KOPT-K1 (cell line): ENCODE measurements around the gene GPR39.

Experiments
- H3K27ac ChIP-seq: fragments of 200-600 bp; sonication (generic); 2 replicates; pipeline ENCODE4 v1.5.1; 2016; ENCODE audit warnings: antibody characterized with exemption, mild to moderate bottlenecking, low read depth, low read length; ENCODE audit not compliant: poor library complexity, severe bottlenecking
- H3K36me3 ChIP-seq: fragments of 200-600 bp; sonication (generic); 2 replicates; pipeline ENCODE4 v1.5.1; 2017; ENCODE audit warnings: antibody characterized with exemption, mild to moderate bottlenecking, low read length, moderate library complexity; ENCODE audit not compliant: insufficient read depth
- H3K9me3 ChIP-seq: fragments of 200-600 bp; sonication (generic); 2 replicates; pipeline ENCODE4 v1.5.1; 2017; ENCODE audit warnings: antibody characterized with exemption, low read length, mild to moderate bottlenecking; ENCODE audit not compliant: insufficient read depth, poor library complexity, severe bottlenecking

GPR39 gene

DNA sequence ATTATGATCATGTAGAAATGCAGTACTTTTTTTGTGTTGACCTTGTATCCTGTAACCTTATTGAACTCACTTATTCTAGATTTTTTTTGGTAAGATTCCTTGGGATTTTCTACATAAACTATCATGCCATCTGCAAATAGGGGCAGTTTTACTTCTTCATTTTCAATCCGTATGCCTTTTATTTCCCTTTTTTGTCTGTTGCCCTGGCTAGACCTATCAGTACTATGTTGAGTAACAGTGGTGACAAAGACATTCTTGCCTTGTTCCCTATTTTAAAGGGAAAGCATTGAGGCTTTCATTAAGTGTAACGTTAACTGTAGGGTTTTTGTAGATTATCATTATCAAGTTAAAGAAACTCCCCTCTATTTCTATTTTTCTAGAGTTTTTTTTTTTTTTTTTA is 161.1 kb downstream of the GPR39 start:
- Histone ChIP-seq H3K36me3 (no peaks in the 10 kb centered on the region), H3K9me3 (no peaks in the 10 kb centered on the region), H3K27ac (no peak overlapping the region)

GRCh38 chr2:132581591-132581990 is 165.0 kb downstream of the GPR39 start:
- no peaks in the 10 kb centered on the region for H3K9me3 ChIP-seq
- no peak overlapping the region for H3K27ac ChIP-seq
- H3K36me3 ChIP-seq = no peaks in the 10 kb centered on the region

- Histone ChIP-seq H3K9me3 (no peaks in the 10 kb centered on the region), H3K27ac (no peak overlapping the region), H3K36me3 (no peaks in the 10 kb centered on the region)
Observed at GRCh38 chr2:132581991-132582738, 165.6 kb downstream of the GPR39 start.

DNA sequence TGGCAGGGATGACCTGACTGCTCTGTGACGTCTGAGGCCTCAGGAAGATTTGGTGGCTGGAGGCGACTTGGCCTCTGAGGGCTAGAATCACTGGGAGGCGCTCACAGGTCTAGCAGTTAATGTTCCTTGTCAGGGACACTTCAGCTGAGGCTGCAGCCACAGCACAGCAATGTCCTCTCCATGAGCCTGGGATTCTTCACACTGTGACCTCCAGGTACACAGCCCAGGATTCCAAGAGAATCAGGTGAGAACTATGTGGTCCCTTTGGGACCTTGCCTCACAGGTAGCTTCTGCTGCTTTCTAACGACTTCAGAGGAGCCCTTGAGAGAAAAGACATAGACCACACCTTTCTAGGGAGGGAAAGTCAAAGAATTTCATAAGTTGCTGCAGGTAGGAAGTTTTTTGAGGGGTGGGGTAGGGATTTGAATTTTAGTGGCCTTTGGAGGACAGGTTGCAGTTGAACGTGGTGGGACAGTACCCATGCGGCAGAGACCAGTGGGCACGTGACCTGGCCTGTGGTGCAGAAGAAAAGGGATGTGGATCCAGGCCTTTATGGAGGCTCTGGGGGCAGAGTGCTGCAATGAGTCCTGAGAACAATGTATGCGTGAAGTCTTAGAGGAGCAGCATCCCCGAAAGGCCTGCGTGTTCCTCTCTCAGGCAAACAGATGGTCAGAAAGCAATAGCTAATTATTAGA is 167.2 kb downstream of the GPR39 start:
- H3K9me3 ChIP-seq = no peaks in the 10 kb centered on the region
- no peaks in the 10 kb centered on the region for H3K36me3 ChIP-seq
- H3K27ac ChIP-seq = no peak overlapping the region

- Histone ChIP-seq H3K36me3 (no peaks in the 10 kb centered on the region), H3K9me3 (no peaks in the 10 kb centered on the region), H3K27ac (no peak overlapping the region)
Observed at GRCh38 chr2:132584976-132585817, 168.6 kb downstream of the GPR39 start.

DNA sequence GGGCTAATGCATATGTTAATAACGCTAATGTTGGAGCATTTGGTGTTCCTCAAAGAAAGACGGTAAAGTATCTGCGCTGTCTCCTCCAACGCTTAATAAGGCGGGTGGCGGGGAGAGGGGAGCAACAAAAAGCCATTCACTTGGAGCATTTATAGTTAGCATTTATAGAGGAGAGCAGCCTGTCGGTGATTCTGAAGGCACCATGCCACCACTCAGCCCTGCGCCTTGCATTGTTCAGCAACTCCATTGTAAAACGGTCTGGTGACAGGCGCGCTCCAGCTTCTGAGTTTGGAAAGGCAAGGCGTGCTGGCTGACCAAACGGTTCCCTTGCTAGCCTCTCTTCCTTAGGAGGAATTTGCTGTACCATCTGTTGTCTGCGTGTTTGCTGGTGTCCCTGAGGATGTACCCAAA is 169.5 kb downstream of the GPR39 start:
- Histone ChIP-seq H3K36me3 (no peaks in the 10 kb centered on the region), H3K9me3 (no peaks in the 10 kb centered on the region), H3K27ac (no peak overlapping the region)

DNA sequence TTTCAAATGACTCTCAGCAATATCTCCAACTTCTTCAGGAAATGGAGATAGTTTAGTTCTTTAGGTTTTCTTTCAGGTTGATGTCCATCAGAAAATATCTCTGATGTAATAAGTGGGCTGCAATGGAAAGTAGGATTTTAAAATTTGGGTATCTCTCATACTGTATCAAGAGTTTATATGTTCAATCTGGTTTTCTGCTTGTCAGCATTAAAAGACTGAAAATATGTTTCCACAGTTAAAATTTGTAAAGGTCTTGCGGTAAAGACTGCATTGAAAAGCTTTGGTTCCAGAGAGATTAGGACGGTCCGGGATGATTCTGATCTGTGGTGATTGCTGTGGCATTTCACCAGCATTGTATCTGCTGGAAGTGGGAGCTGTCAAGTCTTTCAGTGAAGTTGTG is 170.2 kb downstream of the GPR39 start:
- no peaks in the 10 kb centered on the region for H3K9me3 ChIP-seq

GRCh38 chr2:132588576-132588975 is 172.0 kb downstream of the GPR39 start:
- H3K9me3 ChIP-seq = no peaks in the 10 kb centered on the region
- no peaks in the 10 kb centered on the region for H3K36me3 ChIP-seq
- H3K27ac ChIP-seq = no peak overlapping the region

More for the DNA sequence above, 170.2 kb downstream of the GPR39 start:
- H3K27ac ChIP-seq = no peak overlapping the region
- H3K36me3 ChIP-seq = no peaks in the 10 kb centered on the region

DNA sequence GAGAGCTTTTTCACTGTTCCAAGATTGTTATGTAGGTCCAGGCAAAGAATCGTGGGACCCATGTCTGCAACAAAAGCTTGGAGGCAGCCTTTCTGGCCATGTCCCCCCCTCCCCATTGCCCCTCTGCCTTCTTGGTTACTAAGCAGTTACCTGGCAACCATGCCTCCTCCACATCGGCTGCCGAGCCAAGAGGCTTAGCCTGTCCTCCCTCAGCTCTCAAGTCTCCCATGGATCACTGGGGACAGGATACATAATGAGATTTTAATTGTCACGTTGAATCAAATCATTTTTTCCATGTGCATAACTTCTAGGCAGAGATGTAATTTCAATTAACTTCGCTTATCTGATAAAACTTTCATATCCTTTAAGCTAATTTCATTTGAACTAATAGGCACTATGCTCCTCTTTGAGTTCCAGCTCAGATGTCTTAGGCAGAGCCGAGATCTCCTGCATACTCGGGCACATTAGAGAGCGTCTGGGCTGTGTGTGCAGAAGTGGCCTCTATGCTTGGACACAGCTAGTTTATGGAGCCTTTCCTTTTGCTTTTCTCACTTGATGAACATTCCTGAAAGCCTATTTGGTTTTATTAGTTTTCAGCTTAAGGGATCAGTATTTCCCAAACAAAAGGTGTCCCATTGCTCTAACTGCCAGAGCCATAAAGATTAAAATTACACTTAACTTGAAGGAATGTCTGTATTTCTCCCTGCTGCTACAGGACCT is 172.7 kb downstream of the GPR39 start:
- Histone ChIP-seq H3K36me3 (no peaks in the 10 kb centered on the region), H3K27ac (no peak overlapping the region), H3K9me3 (no peaks in the 10 kb centered on the region)

GRCh38 chr2:132589966-132590365 is 173.4 kb downstream of the GPR39 start:
- Histone ChIP-seq H3K36me3 (no peaks in the 10 kb centered on the region), H3K9me3 (no peaks in the 10 kb centered on the region), H3K27ac (no peak overlapping the region)

DNA sequence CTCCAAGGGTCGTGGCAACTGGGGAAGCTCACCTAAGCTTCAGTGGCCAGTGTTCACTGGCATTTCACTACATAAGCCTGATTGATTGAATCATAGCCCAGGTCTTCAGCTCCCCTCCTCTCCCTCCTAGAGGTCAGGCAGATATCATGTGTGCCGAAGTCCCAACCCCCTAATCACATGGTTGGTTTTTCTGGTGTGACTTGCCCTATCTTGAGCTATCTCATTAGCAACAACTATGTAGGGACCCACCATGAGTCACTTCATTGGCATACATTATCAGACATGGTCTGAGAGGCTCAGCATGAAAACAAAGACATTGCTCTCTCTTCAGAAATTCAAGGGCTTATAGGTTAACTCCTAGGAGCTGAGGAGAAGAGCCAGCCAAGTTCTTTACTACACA is 176.6 kb downstream of the GPR39 start:
- Histone ChIP-seq H3K9me3 (no peaks in the 10 kb centered on the region), H3K36me3 (no peaks in the 10 kb centered on the region), H3K27ac (no peak overlapping the region)

GRCh38 chr2:132595186-132595585 is 178.6 kb downstream of the GPR39 start:
- H3K9me3 ChIP-seq = no peaks in the 10 kb centered on the region
- H3K36me3 ChIP-seq = no peaks in the 10 kb centered on the region
- H3K27ac ChIP-seq = no peak overlapping the region

DNA sequence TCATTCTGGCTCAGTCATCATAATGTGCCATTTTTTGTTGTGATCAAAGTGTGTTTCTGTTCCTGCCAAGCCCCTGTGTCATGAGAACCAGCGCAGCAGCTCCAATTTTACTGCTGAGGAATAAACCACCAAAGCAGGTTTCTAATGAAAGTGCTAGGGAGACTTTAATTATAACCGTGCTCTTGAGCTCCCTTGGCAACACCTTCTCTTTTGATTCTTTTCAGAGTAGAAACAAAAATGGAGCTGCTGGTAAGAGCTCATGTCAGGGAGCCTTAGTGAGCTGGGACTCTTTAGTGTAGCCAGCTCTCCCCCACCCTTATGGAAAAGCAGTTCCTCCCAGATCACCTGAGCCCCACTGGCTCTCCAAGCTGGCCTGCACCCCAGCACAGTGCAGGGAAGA is 179.1 kb downstream of the GPR39 start:
- H3K9me3 ChIP-seq = no peaks in the 10 kb centered on the region
- H3K36me3 ChIP-seq = no peaks in the 10 kb centered on the region
- no peak overlapping the region for H3K27ac ChIP-seq

DNA sequence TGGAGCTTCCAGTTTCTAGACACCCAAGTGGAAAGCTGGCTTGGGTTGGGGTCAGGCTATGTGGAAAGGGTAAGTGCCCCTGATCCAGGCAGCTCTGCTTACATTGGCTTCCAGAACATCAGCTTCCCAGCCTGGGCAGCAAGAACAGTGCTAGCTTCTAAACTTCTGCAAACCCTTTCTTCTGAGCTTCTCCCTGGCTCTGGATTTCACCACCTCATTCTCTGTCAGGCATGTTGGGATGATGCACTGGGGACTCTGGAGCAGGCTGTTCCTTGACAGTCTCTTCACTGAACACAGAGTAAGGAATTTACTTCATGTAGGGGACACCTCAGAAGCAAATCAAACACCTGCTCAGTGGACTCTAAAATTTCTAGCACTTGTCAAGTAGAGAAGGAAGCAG is 180.6 kb downstream of the GPR39 start:
- Histone ChIP-seq H3K9me3 (no peaks in the 10 kb centered on the region), H3K36me3 (no peaks in the 10 kb centered on the region), H3K27ac (no peak overlapping the region)

- Histone ChIP-seq H3K27ac (no peak overlapping the region), H3K9me3 (no peaks in the 10 kb centered on the region), H3K36me3 (no peaks in the 10 kb centered on the region)
Observed at GRCh38 chr2:132597831-132598230, 181.2 kb downstream of the GPR39 start.
